Neural progenitor cell (in vitro differentiated cells): ENCODE data around the gene DEPP1. TPM values are rescaled to one million over a fixed set of nuclear protein-coding genes. Genes with fewer than 3 reads are reported as not detected.
A peak's percentile ranks its signal among the peaks of the same experiment; 100 is the strongest.

Experiments used
- DNase-seq: peaks from one replicate; pipeline ENCODE4 v3.0.0-alpha.2; 2016; ENCODE audit warnings: low spot score
- H2AFZ ChIP-seq: fragments of 200-600 bp; sonication (generic); replicated peaks from 2 replicates; pipeline ENCODE4 v1.6.1; 2016; ENCODE audit warnings: antibody characterized with exemption
- H3F3A ChIP-seq: fragments of 200-600 bp; sonication (generic); 2 replicates; pipeline ENCODE4 v1.6.1; 2016; ENCODE audit warnings: antibody characterized with exemption, low read depth
- H3K27ac ChIP-seq: fragments of 200-600 bp; sonication (generic); 2 replicates; pipeline ENCODE4 v1.5.1; 2016; ENCODE audit warnings: mild to moderate bottlenecking
- H3K27me3 ChIP-seq: fragments of 200-600 bp; sonication (generic); 2 replicates; pipeline ENCODE4 v1.6.1; 2016; ENCODE audit warnings: mild to moderate bottlenecking, moderate library complexity
- H3K36me3 ChIP-seq: fragments of 200-600 bp; sonication (generic); 2 replicates; pipeline ENCODE4 v1.5.1; 2016
- H3K4me1 ChIP-seq: fragments of 200-600 bp; sonication (generic); 2 replicates; pipeline ENCODE4 v1.6.1; 2016; ENCODE audit warnings: mixed run types
- H3K4me2 ChIP-seq: fragments of 200-600 bp; sonication (generic); 2 replicates; pipeline ENCODE4 v1.6.1; 2016
- H3K4me3 ChIP-seq: fragments of 200-600 bp; sonication (generic); 2 replicates; pipeline ENCODE4 v1.5.1; 2016
- H3K79me2 ChIP-seq: fragments of 200-600 bp; sonication (generic); 2 replicates; pipeline ENCODE4 v1.6.1; 2016; ENCODE audit warnings: low read depth
- H3K9ac ChIP-seq: fragments of 200-600 bp; sonication (generic); 2 replicates; pipeline ENCODE4 v1.6.1; 2016
- H3K9me3 ChIP-seq: fragments of 200-600 bp; sonication (generic); 2 replicates; pipeline ENCODE4 v1.5.1; 2016; ENCODE audit warnings: low read depth
- H4K20me1 ChIP-seq: fragments of 200-600 bp; sonication (generic); 2 replicates; pipeline ENCODE4 v1.6.1; 2016; ENCODE audit warnings: low read depth
- H3K27ac Mint-ChIP-seq: 3 replicates; pipeline ENCODE4 v1.8.0; 2021; ENCODE audit warnings: mixed read lengths
- H3K27me3 Mint-ChIP-seq: 2 replicates; pipeline ENCODE4 v1.8.0; 2022; ENCODE audit warnings: low read depth, mild to moderate bottlenecking, inconsistent platforms, moderate library complexity, mixed read lengths; ENCODE audit not compliant: insufficient read depth
- H3K36me3 Mint-ChIP-seq: 3 replicates; pipeline ENCODE4 v1.8.0; 2021; ENCODE audit warnings: mixed read lengths
- H3K4me1 Mint-ChIP-seq: 3 replicates; pipeline ENCODE4 v1.8.0; 2021; ENCODE audit warnings: mixed read lengths
- H3K4me3 Mint-ChIP-seq: 3 replicates; pipeline ENCODE4 v1.8.0; 2021; ENCODE audit warnings: mild to moderate bottlenecking, moderate library complexity, mixed read lengths
- H3K9me3 Mint-ChIP-seq: 3 replicates; pipeline ENCODE4 v1.8.0; 2020; ENCODE audit warnings: mixed read lengths
- EZH2 ChIP-seq: fragments of 200-600 bp; sonication (generic); IDR thresholded peaks from 2 replicates; pipeline ENCODE4 v1.6.1; 2017; ENCODE audit warnings: antibody characterized with exemption, mild to moderate bottlenecking, moderate library complexity
- EZH2phosphoT487 ChIP-seq: fragments of 200-600 bp; sonication (generic); IDR thresholded peaks from 2 replicates; pipeline ENCODE4 v1.6.1; 2017; ENCODE audit warnings: antibody characterized with exemption
- total RNA-seq: library from RNA; depleted of rRNA; stranded (reverse); fragments of >200 nt; gene quantifications from 2 replicates; pipeline ENCODE4 v1.2.3, GENCODE V29; 2015; ENCODE audit warnings: low replicate concordance
- TF ChIP-seq, protein P1 (sequence below): fragments of 200-600 bp; sonication (generic); IDR thresholded peaks from 2 replicates; pipeline ENCODE4 v1.5.1; 2017; ENCODE audit warnings: antibody characterized with exemption, mild to moderate bottlenecking

The DEPP1 gene
- total RNA-seq, 1 donor from 2014 or later: not detected

DNA sequence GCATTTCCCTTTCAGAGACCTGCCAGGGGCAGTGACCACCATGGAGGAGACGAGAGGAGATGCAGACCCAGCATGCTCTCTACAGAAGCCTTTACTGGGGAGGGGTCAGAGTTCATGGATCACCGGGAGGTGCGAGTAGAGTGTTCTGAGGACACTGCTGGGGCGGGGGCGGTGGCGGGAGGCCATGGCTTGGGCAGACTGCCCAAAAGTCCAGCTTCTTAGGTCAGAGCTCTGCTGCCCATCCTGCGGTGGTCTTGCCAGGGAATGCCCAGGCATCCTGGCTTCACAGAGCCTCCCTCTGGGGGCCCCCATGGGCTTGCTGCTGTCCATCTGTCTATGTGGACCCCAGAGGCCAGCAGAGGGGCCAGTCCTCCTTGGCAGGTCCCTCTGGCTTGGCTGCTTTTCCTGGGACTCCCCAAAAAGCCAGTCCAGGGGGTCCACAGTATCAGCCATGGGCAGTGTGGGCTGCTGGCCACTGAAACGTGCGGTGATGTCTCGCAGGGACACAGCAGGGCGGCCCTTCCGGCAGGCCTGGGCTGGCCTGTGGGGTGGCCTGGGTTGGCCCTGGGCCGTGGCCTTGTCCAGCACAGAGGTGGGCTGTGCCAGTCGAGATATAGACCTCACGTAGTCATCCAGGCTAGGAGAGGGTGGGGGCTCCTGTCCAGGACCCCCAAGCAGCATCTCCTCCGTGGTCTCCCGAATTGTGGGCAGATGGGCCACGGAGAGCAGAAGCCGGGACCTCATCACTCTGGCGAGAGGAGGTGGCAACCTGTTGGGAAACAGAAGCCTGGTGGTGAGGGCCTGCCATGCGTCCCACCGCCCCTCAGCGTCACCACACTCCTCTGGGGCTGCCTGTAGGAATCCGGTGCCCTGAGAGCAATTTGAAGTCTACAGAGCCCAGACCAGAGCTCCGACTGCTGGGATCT lies 1.1 kb downstream of the DEPP1 start:
- H3K79me2 ChIP-seq: no peaks in the 10 kb centered on the region
- Mint-ChIP-seq H3K27ac (peak overlapping the region; percentile 57), H3K4me1 (peaks cover 54% of the 10 kb centered on the region), H3K36me3 (peaks cover 2% of the 10 kb centered on the region), H3K27me3 (peaks cover 10% of the 10 kb centered on the region), H3K9me3 (no peaks in the 10 kb centered on the region), H3K4me3 (no peak overlapping the region)
- no peak for DNase-seq
- H2AFZ ChIP-seq: no peak overlapping the region
- no peaks in the 10 kb centered on the region for H3F3A ChIP-seq
- no peak overlapping the region for H3K9ac ChIP-seq
- H3K36me3 ChIP-seq: no peaks in the 10 kb centered on the region
- peaks cover 23% of the 10 kb centered on the region for H3K27me3 ChIP-seq
- H3K4me2 ChIP-seq: no peak overlapping the region
- no peaks in the 10 kb centered on the region for H4K20me1 ChIP-seq
- H3K4me1 ChIP-seq: peaks cover 40% of the 10 kb centered on the region
- no peaks in the 10 kb centered on the region for H3K9me3 ChIP-seq
- no peak overlapping the region for H3K27ac ChIP-seq
- TF ChIP-seq EZH2phosphoT487 (no peak), EZH2 (no peak)
- TF ChIP-seq, protein P1, sequence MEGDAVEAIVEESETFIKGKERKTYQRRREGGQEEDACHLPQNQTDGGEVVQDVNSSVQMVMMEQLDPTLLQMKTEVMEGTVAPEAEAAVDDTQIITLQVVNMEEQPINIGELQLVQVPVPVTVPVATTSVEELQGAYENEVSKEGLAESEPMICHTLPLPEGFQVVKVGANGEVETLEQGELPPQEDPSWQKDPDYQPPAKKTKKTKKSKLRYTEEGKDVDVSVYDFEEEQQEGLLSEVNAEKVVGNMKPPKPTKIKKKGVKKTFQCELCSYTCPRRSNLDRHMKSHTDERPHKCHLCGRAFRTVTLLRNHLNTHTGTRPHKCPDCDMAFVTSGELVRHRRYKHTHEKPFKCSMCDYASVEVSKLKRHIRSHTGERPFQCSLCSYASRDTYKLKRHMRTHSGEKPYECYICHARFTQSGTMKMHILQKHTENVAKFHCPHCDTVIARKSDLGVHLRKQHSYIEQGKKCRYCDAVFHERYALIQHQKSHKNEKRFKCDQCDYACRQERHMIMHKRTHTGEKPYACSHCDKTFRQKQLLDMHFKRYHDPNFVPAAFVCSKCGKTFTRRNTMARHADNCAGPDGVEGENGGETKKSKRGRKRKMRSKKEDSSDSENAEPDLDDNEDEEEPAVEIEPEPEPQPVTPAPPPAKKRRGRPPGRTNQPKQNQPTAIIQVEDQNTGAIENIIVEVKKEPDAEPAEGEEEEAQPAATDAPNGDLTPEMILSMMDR: no peak
- H3K4me3 ChIP-seq: no peak overlapping the region

DNA sequence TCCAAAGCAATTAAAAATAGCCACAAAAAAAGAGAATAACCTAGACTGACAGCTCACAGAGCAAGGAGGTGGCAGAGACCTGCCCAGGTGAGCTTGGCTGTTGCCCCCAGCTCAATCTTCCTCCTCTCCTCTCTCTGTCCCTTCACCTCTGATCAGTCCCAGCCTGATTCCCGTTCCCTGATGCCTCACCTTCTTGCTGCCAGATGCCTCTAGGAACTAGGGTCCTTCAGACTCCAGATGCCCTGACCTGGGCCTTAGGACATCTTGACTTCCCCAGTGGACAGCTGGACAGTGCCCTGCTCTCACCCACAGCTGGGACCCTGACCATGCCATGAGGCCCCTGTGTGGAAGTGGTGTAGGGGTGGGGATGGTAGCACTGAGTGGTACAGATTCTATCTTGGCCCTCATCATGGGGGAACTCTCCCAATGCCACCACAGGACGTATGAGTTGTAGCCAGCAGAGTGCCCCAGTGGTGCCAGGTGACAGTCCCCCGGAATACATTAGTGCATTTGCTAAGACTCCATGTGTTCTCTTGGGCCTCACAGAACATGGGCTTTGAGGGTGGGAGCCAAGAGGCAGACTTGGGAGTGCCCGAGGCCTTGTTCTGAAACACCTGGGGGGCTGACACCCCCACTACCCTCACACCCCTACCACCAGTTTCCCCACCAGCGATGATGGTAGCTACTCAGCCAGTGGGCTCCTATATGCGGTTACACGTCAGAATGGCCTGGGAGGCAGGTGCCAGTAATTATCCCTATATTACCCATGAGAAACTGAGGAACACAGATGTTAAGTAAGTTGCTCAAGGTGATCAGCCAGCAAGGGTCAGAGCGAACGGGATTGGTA lies 2.0 kb downstream of the DEPP1 start:
- no peak overlapping the region for H3K4me3 Mint-ChIP-seq
- H3K4me1 Mint-ChIP-seq: peaks cover 52% of the 10 kb centered on the region
- H3K4me3 ChIP-seq: no peak overlapping the region
- H3K27me3 ChIP-seq: peaks cover 23% of the 10 kb centered on the region
- peaks cover 14% of the 10 kb centered on the region for H3K27me3 Mint-ChIP-seq
- peaks cover 7% of the 10 kb centered on the region for H3K36me3 Mint-ChIP-seq
- H3K9ac ChIP-seq: no peak overlapping the region
- H3K4me1 ChIP-seq: peaks cover 40% of the 10 kb centered on the region
- no peak overlapping the region for H2AFZ ChIP-seq
- no peak overlapping the region for H3K27ac ChIP-seq
- no peaks in the 10 kb centered on the region for H3K36me3 ChIP-seq
- DNase-seq: no peak
- no peaks in the 10 kb centered on the region for H3K9me3 Mint-ChIP-seq
- TF ChIP-seq, protein P1: no peak
- TF ChIP-seq EZH2 (no peak), EZH2phosphoT487 (no peak)
- no peak overlapping the region for H3K4me2 ChIP-seq
- no peak overlapping the region for H3K27ac Mint-ChIP-seq
- no peaks in the 10 kb centered on the region for H3F3A ChIP-seq
- H3K79me2 ChIP-seq: no peaks in the 10 kb centered on the region
- no peaks in the 10 kb centered on the region for H4K20me1 ChIP-seq
- no peaks in the 10 kb centered on the region for H3K9me3 ChIP-seq

DNA sequence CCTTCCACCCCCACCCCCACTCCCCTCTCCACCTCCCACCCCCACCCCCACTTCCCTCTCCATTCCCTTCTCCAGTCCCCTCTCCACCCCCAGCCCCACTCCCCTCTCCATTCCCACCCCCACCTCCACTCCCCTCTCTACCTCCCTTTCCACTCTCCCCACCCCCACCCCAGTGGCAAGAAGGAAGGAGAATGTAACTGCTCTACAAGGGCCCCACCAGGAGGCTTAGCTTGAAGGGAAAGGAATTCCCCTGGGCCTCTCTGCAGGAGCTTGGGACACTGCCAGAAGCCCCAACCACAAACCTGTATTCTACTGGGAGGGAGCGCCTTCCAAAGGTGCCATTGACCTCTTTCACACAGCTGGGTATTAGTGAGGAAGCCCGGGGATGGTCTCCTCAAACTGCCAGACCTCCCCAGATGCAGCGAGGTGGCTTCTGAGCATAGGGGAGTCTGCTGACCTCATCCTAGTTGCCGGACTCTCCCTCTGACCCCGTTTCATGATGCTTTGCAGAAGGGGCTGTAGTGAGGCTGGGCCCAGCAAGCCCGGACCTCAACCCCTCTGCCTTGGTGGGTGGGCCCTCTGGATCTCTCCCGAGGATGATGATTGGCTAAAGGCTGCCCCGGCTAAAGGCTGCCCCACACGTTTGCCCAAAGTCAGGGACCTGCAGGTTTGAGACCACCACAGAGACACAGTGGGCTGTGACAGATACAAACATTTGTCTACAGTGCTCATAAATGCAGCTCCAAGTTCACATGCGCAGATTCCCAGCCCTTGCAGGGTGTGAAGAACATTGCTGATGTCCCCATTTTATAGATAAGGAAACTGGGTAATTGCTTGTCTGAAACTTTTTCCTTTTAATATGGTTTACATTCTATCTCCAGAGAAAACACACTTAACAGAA lies 2.9 kb downstream of the DEPP1 start:
- Histone ChIP-seq H3K9me3 (no peaks in the 10 kb centered on the region), H3K27ac (no peak overlapping the region), H3F3A (no peaks in the 10 kb centered on the region), H3K79me2 (no peaks in the 10 kb centered on the region), H2AFZ (no peak overlapping the region), H3K9ac (no peak overlapping the region), H3K36me3 (no peaks in the 10 kb centered on the region), H3K4me1 (peaks cover 40% of the 10 kb centered on the region), H3K4me2 (peak overlapping the region; percentile 86), H4K20me1 (no peaks in the 10 kb centered on the region), H3K27me3 (peaks cover 23% of the 10 kb centered on the region), H3K4me3 (peak overlapping the region; percentile 50)
- Mint-ChIP-seq H3K27ac (no peak overlapping the region), H3K9me3 (no peaks in the 10 kb centered on the region), H3K36me3 (peaks cover 9% of the 10 kb centered on the region), H3K27me3 (peaks cover 12% of the 10 kb centered on the region), H3K4me3 (no peak overlapping the region), H3K4me1 (peaks cover 43% of the 10 kb centered on the region)
- TF ChIP-seq EZH2phosphoT487 (no peak), EZH2 (no peak)
- TF ChIP-seq, protein P1: no peak
- DNase-seq: peak; percentile 42
